Trophoblast cell (in vitro differentiated cells and primary cell): ENCODE data around the gene AOPEP.

Source experiments
- DNase-seq, 2 donors: peaks; one replicate each; pipeline ENCODE4 v3.0.0-alpha.2; 2016
- H2AFZ ChIP-seq: 2 replicates; pipeline ENCODE4 v1.6.1; 2013; ENCODE audit warnings: low read length, moderate library complexity, mild to moderate bottlenecking; ENCODE audit not compliant: insufficient read depth, poor library complexity
- H2AK5ac ChIP-seq: 2 replicates; pipeline ENCODE4 v1.6.1; 2013; ENCODE audit warnings: mild to moderate bottlenecking, low read length
- H2BK120ac ChIP-seq: 2 replicates; pipeline ENCODE4 v1.6.1; 2013; ENCODE audit warnings: low read length, mild to moderate bottlenecking, moderate library complexity; ENCODE audit not compliant: insufficient read depth, poor library complexity
- H2BK12ac ChIP-seq: 2 replicates; pipeline ENCODE4 v1.6.1; 2013; ENCODE audit warnings: mild to moderate bottlenecking, low read length, moderate library complexity
- H2BK5ac ChIP-seq: 2 replicates; pipeline ENCODE4 v1.6.1; 2013; ENCODE audit warnings: low read length, low read depth, moderate library complexity, mild to moderate bottlenecking; ENCODE audit not compliant: poor library complexity
- H3K14ac ChIP-seq: 2 replicates; pipeline ENCODE4 v1.6.1; 2013; ENCODE audit warnings: mild to moderate bottlenecking, low read length
- H3K18ac ChIP-seq: 2 replicates; pipeline ENCODE4 v1.6.1; 2013; ENCODE audit warnings: mild to moderate bottlenecking, low read length
- H3K23ac ChIP-seq: 2 replicates; pipeline ENCODE4 v1.6.1; 2013; ENCODE audit warnings: low read length
- H3K27ac ChIP-seq: 2 replicates; pipeline ENCODE4 v1.5.1; 2013; ENCODE audit warnings: low read depth, mild to moderate bottlenecking, inconsistent platforms, low read length, moderate library complexity
- H3K27me3 ChIP-seq: 2 replicates; pipeline ENCODE4 v1.6.1; 2013; ENCODE audit warnings: inconsistent platforms, mild to moderate bottlenecking, low read length, moderate library complexity; ENCODE audit not compliant: insufficient read depth
- H3K36me3 ChIP-seq, 2 experiments: 1 replicate in 1 of 2; 2 replicates in 1 of 2; pipeline ENCODE4 v1.6.1; 2013; ENCODE audit warnings: low read length in 2 of 2, mild to moderate bottlenecking in 2 of 2, moderate library complexity in 1 of 2; ENCODE audit not compliant: insufficient read depth in 2 of 2, control insufficient read depth in 1 of 2
- H3K4ac ChIP-seq: 2 replicates; pipeline ENCODE4 v1.6.1; 2013; ENCODE audit warnings: low read depth, mild to moderate bottlenecking, low read length, moderate library complexity
- H3K4me1 ChIP-seq, 2 experiments: 1 replicate in 1 of 2; 2 replicates in 1 of 2; pipeline ENCODE4 v1.6.1; 2013; ENCODE audit warnings: low read length in 2 of 2, mild to moderate bottlenecking in 2 of 2, moderate library complexity in 1 of 2; ENCODE audit not compliant: insufficient read depth in 2 of 2, control insufficient read depth in 1 of 2
- H3K4me2 ChIP-seq: 2 replicates; pipeline ENCODE4 v1.6.1; 2013; ENCODE audit warnings: inconsistent platforms, mild to moderate bottlenecking, low read length, moderate library complexity
- H3K4me3 ChIP-seq: 2 replicates; pipeline ENCODE4 v1.5.1; 2013; ENCODE audit warnings: mild to moderate bottlenecking, low read depth, low read length, inconsistent platforms
- H3K79me1 ChIP-seq: one replicate; pipeline ENCODE4 v1.6.1; 2013; ENCODE audit warnings: low read length
- H3K79me2 ChIP-seq: 2 replicates; pipeline ENCODE4 v1.6.1; 2013; ENCODE audit warnings: low read length, mild to moderate bottlenecking; ENCODE audit not compliant: control insufficient read depth, insufficient read depth, poor library complexity
- H3K9ac ChIP-seq: 2 replicates; pipeline ENCODE4 v1.6.1; 2013; ENCODE audit warnings: mild to moderate bottlenecking, low read length
- H3K9me3 ChIP-seq: 2 replicates; pipeline ENCODE4 v1.6.1; 2013; ENCODE audit warnings: low read depth, mild to moderate bottlenecking, control low read depth, inconsistent platforms, low read length; ENCODE audit not compliant: insufficient read depth
- H4K12ac ChIP-seq: 2 replicates; pipeline ENCODE4 v1.6.1; 2013; ENCODE audit warnings: low read depth, mild to moderate bottlenecking, low read length, moderate library complexity
- H4K8ac ChIP-seq: 2 replicates; pipeline ENCODE4 v1.6.1; 2013; ENCODE audit warnings: low read depth, mild to moderate bottlenecking, low read length, moderate library complexity
- H4K91ac ChIP-seq: one replicate; pipeline ENCODE4 v1.6.1; 2013; ENCODE audit warnings: low read depth, mild to moderate bottlenecking, low read length, moderate library complexity
- WGBS: extraction: QIAGEN DNeasy Blood & Tissue Kit; methylation state at CpG from one replicate; pipeline ENCODE4 v1.1.7; 2013; ENCODE audit warnings: missing lambda C conversion rate; ENCODE audit not compliant: insufficient read length, insufficient coverage; ENCODE audit errors: extremely low coverage; 5-methylcytosine and 5-hydroxymethylcytosine counted together

Gene AOPEP

GRCh38 chr9:95075700-95076099 is 349.2 kb downstream of the AOPEP start:
- H3K9ac ChIP-seq: no peak overlapping the region
- H4K91ac ChIP-seq: no peak overlapping the region
- no CpG with 5 or more reads among the region's 7 CpGs for WGBS
- peaks cover 6 to 14% of the 10 kb centered on the region in 2 experiments for H3K4me1 ChIP-seq
- peaks cover 25 to 33% of the 10 kb centered on the region in 2 experiments for H3K36me3 ChIP-seq
- no peak overlapping the region for H2AK5ac ChIP-seq
- H4K12ac ChIP-seq: no peak overlapping the region
- H3K4me2 ChIP-seq: no peak overlapping the region
- no peak overlapping the region for H3K14ac ChIP-seq
- no peak overlapping the region for H2BK5ac ChIP-seq
- H3K79me1 ChIP-seq: peaks cover 2% of the 10 kb centered on the region
- H3K27ac ChIP-seq: no peak overlapping the region
- peaks cover 2% of the 10 kb centered on the region for H3K9me3 ChIP-seq
- H4K8ac ChIP-seq: no peak overlapping the region
- no peak overlapping the region for H3K4me3 ChIP-seq
- DNase-seq: no peak
- H2AFZ ChIP-seq: no peak overlapping the region
- H3K23ac ChIP-seq: no peak overlapping the region
- no peak overlapping the region for H3K4ac ChIP-seq
- no peaks in the 10 kb centered on the region for H3K27me3 ChIP-seq
- H3K18ac ChIP-seq: no peak overlapping the region
- H2BK12ac ChIP-seq: no peak overlapping the region
- H2BK120ac ChIP-seq: no peak overlapping the region
- H3K79me2 ChIP-seq: peaks cover 3% of the 10 kb centered on the region

GRCh38 chr9:95076696-95077052 is 350.2 kb downstream of the AOPEP start:
- Histone ChIP-seq H3K14ac (no peak overlapping the region), H3K27ac (no peak overlapping the region), H3K4me3 (no peak overlapping the region), H3K79me2 (peaks cover 3% of the 10 kb centered on the region), H3K18ac (no peak overlapping the region), H3K4ac (no peak overlapping the region), H2AK5ac (no peak overlapping the region), H4K8ac (no peak overlapping the region), H3K9me3 (peaks cover 2% of the 10 kb centered on the region), H2BK12ac (no peak overlapping the region), H2BK5ac (no peak overlapping the region), H3K79me1 (peaks cover 2% of the 10 kb centered on the region), H3K4me1 (peaks cover 6 to 14% of the 10 kb centered on the region in 2 experiments), H3K9ac (no peak overlapping the region), H3K23ac (no peak overlapping the region), H3K4me2 (no peak overlapping the region), H3K36me3 (peaks cover 31 to 39% of the 10 kb centered on the region in 2 experiments), H2BK120ac (no peak overlapping the region), H2AFZ (no peak overlapping the region), H4K12ac (no peak overlapping the region), H3K27me3 (no peaks in the 10 kb centered on the region), H4K91ac (no peak overlapping the region)
- no CpG with 5 or more reads among the region's 1 CpG for WGBS
- DNase-seq: no peak

DNA sequence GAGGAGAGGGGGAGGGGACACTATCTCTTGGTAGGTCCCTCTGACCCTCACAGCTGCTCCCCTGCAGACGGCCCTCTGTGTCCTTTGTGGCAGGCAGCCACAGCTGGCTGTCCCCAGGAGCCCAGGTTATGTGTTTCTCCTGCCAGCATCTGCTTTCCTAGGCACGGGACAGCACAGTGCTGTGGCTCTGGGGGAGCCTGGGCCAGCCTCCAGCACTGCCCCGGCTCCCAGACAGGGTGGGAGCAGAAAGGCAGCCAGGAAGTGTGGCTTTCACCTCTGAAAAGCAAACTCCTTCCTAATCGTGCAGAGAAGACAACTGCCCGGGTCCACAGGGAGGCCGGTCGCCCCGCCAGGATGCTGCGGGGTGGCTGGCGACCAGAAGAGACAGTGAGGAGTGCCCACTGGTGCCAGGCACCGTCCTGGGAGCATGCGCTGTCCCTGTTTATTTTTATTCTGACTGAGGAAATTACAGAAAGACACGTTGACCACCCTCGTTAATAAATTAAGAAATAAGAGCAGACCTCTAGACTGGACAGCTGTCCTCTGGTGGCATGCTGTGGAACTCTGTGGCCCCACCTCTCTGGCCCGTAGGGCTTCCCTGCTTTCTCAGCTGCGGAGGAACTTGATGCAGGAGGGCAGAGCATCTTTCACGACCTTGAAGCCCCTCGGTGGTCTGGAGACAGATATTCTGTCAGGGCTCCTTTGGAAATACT is 350.7 kb downstream of the AOPEP start:
- no peak overlapping the region for H2BK120ac ChIP-seq

GRCh38 chr9:95077766-95078370 is 351.4 kb downstream of the AOPEP start:
- no peak overlapping the region for H3K4me3 ChIP-seq
- H4K8ac ChIP-seq: no peak overlapping the region
- no peak overlapping the region for H3K4ac ChIP-seq
- no peak overlapping the region for H4K91ac ChIP-seq
- H3K18ac ChIP-seq: no peak overlapping the region
- no peak overlapping the region for H2AFZ ChIP-seq
- no peak overlapping the region for H4K12ac ChIP-seq
- no peak overlapping the region for H3K23ac ChIP-seq
- H3K9ac ChIP-seq: no peak overlapping the region
- H2BK5ac ChIP-seq: no peak overlapping the region
- DNase-seq: no peak
- H2BK120ac ChIP-seq: no peak overlapping the region
- no peak overlapping the region for H3K27ac ChIP-seq
- no peak overlapping the region for H3K4me2 ChIP-seq
- WGBS: no CpG with 5 or more reads among the region's 17 CpGs
- H3K14ac ChIP-seq: no peak overlapping the region
- H3K9me3 ChIP-seq: peaks cover 3% of the 10 kb centered on the region
- H3K36me3 ChIP-seq: peaks cover 37 to 46% of the 10 kb centered on the region in 2 experiments
- H3K79me1 ChIP-seq: peaks cover 2% of the 10 kb centered on the region
- peaks cover 3% of the 10 kb centered on the region for H3K79me2 ChIP-seq
- H2BK12ac ChIP-seq: no peak overlapping the region
- H2AK5ac ChIP-seq: no peak overlapping the region
- H3K27me3 ChIP-seq: no peaks in the 10 kb centered on the region
- peaks cover 6 to 14% of the 10 kb centered on the region in 2 experiments for H3K4me1 ChIP-seq

More for the DNA sequence above, 350.7 kb downstream of the AOPEP start:
- H2AFZ ChIP-seq: no peak overlapping the region
- H3K23ac ChIP-seq: no peak overlapping the region
- DNase-seq: no peak
- H2AK5ac ChIP-seq: no peak overlapping the region
- no peaks in the 10 kb centered on the region for H3K27me3 ChIP-seq
- H4K91ac ChIP-seq: no peak overlapping the region
- H3K4me2 ChIP-seq: no peak overlapping the region
- H3K18ac ChIP-seq: peak overlapping the region; percentile 58
- peaks cover 3% of the 10 kb centered on the region for H3K79me2 ChIP-seq
- no peak overlapping the region for H4K8ac ChIP-seq
- no CpG with 5 or more reads among the region's 18 CpGs for WGBS
- peaks cover 6 to 14% of the 10 kb centered on the region in 2 experiments for H3K4me1 ChIP-seq
- no peak overlapping the region for H3K4me3 ChIP-seq
- no peak overlapping the region for H2BK12ac ChIP-seq
- H3K27ac ChIP-seq: no peak overlapping the region
- peaks cover 31 to 40% of the 10 kb centered on the region in 2 experiments for H3K36me3 ChIP-seq
- H3K9me3 ChIP-seq: peaks cover 2% of the 10 kb centered on the region
- H3K79me1 ChIP-seq: peaks cover 2% of the 10 kb centered on the region
- H3K9ac ChIP-seq: no peak overlapping the region
- H4K12ac ChIP-seq: no peak overlapping the region
- H3K14ac ChIP-seq: no peak overlapping the region
- H2BK5ac ChIP-seq: no peak overlapping the region
- no peak overlapping the region for H3K4ac ChIP-seq
